ENCODE results near the gene PRTG. TPM values are rescaled to one million over a fixed set of nuclear protein-coding genes. Genes with fewer than 3 reads are reported as not detected.

Gene PRTG
- total RNA-seq, 1 donor from 2014 or later: 8.6 TPM

DNA sequence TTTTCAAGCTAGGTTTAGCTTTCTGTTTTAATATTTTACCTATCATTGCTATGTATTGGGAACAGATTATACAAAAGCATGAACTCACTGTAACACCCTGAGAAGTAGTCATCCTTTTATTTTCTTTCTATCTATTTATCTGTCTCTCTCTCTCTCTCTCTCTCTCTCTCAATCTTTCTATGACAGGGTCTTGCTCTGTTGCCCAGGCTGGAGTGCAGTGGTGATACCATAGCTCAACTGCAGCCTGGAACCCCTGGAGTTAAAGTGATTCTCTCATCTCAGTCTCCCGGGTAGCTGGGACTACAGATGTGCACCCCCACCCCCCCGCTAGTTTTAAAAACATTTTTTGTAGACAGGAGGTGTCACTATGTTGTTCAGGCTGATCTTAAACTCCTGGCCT is 28.9 kb downstream of the PRTG start:
- no peak for DNase-seq
- intact Hi-C loops (cut with DNase I): no loop called here
- no peak for ATAC-seq
- Histone ChIP-seq H3K27ac (no peak overlapping the region), H3K4me3 (no peak overlapping the region), H3K4me1 (no peaks in the 10 kb centered on the region), H3K36me3 (no peaks in the 10 kb centered on the region), H3K9me3 (no peaks in the 10 kb centered on the region), H3K27me3 (no peaks in the 10 kb centered on the region)
- TF ChIP-seq, protein P1, sequence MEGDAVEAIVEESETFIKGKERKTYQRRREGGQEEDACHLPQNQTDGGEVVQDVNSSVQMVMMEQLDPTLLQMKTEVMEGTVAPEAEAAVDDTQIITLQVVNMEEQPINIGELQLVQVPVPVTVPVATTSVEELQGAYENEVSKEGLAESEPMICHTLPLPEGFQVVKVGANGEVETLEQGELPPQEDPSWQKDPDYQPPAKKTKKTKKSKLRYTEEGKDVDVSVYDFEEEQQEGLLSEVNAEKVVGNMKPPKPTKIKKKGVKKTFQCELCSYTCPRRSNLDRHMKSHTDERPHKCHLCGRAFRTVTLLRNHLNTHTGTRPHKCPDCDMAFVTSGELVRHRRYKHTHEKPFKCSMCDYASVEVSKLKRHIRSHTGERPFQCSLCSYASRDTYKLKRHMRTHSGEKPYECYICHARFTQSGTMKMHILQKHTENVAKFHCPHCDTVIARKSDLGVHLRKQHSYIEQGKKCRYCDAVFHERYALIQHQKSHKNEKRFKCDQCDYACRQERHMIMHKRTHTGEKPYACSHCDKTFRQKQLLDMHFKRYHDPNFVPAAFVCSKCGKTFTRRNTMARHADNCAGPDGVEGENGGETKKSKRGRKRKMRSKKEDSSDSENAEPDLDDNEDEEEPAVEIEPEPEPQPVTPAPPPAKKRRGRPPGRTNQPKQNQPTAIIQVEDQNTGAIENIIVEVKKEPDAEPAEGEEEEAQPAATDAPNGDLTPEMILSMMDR (IDR thresholded peaks at IDR 0.05): no peak

GRCh38 chr15:55712363-55712762 is 30.6 kb downstream of the PRTG start:
- TF ChIP-seq, protein P1 (IDR thresholded peaks at IDR 0.05): no peak
- no peak for ATAC-seq
- Histone ChIP-seq H3K27ac (no peak overlapping the region), H3K36me3 (no peaks in the 10 kb centered on the region), H3K4me1 (no peaks in the 10 kb centered on the region), H3K4me3 (no peak overlapping the region), H3K9me3 (no peaks in the 10 kb centered on the region), H3K27me3 (no peaks in the 10 kb centered on the region)
- intact Hi-C loops (cut with DNase I): no loop called here
- DNase-seq: no peak

GRCh38 chr15:55710286-55710685 is 32.7 kb downstream of the PRTG start:
- Histone ChIP-seq H3K4me1 (no peaks in the 10 kb centered on the region), H3K27ac (no peak overlapping the region), H3K4me3 (no peak overlapping the region), H3K9me3 (no peaks in the 10 kb centered on the region), H3K27me3 (no peaks in the 10 kb centered on the region), H3K36me3 (no peaks in the 10 kb centered on the region)
- TF ChIP-seq, protein P1 (IDR thresholded peaks at IDR 0.05): no peak
- no peak for DNase-seq
- intact Hi-C loops (cut with DNase I): no loop called here
- ATAC-seq: no peak

GRCh38 chr15:55709458-55709857 is 33.5 kb downstream of the PRTG start:
- no peaks in the 10 kb centered on the region for H3K36me3 ChIP-seq
- TF ChIP-seq, protein P1 (IDR thresholded peaks at IDR 0.05): no peak
- intact Hi-C loops (cut with DNase I): no loop called here

GRCh38 chr15:55708720-55709119 is 34.2 kb downstream of the PRTG start:
- H3K4me3 ChIP-seq: no peak overlapping the region
- H3K9me3 ChIP-seq: no peaks in the 10 kb centered on the region
- H3K4me1 ChIP-seq: no peaks in the 10 kb centered on the region

More at GRCh38 chr15:55709458-55709857, 33.5 kb downstream of the PRTG start:
- Histone ChIP-seq H3K9me3 (no peaks in the 10 kb centered on the region), H3K4me3 (no peak overlapping the region), H3K4me1 (no peaks in the 10 kb centered on the region), H3K27me3 (no peaks in the 10 kb centered on the region), H3K27ac (no peak overlapping the region)
- ATAC-seq (no peak), DNase-seq (no peak)

More at GRCh38 chr15:55708720-55709119, 34.2 kb downstream of the PRTG start:
- intact Hi-C loops (cut with DNase I): no loop called here
- Histone ChIP-seq H3K27me3 (no peaks in the 10 kb centered on the region), H3K27ac (no peak overlapping the region), H3K36me3 (no peaks in the 10 kb centered on the region)
- DNase-seq: no peak
- no peak for ATAC-seq
- TF ChIP-seq, protein P1 (IDR thresholded peaks at IDR 0.05): no peak
